ENCODE data around the gene CCDC127. TPM values are rescaled to one million over a fixed set of nuclear protein-coding genes. Genes with fewer than 3 reads are reported as not detected.

Gene CCDC127
- total RNA-seq, 1 donor from 2014 or later = 8.8 TPM

GRCh38 chr5:155651-156410 lies 62.1 kb downstream of the CCDC127 start:
- Histone ChIP-seq H3K4me1 (ENCODE audit: insufficient read depth, low read length) (peaks cover 55% of the 10 kb centered on the region), H3K4me2 (ENCODE audit: low read length) (no peak overlapping the region), H3K27ac (ENCODE audit: low read depth, low read length) (no peak overlapping the region), H4K20me1 (ENCODE audit: insufficient read depth, low read length) (no peaks in the 10 kb centered on the region), H2AFZ (ENCODE audit: low read depth, low read length) (no peak overlapping the region), H3K4me3 (ENCODE audit: insufficient read depth, low read depth, low read length) (no peak overlapping the region), H3K9ac (ENCODE audit: low read length) (no peak overlapping the region), H3K36me3 (ENCODE audit: insufficient read depth, low read length) (peaks cover 6% of the 10 kb centered on the region), H3K79me2 (ENCODE audit: insufficient read depth, low read length) (no peaks in the 10 kb centered on the region), H3K9me3 (ENCODE audit: insufficient read depth, low read depth, low read length) (no peaks in the 10 kb centered on the region), H3K27me3 (ENCODE audit: insufficient read depth, low read length) (no peaks in the 10 kb centered on the region)
- Mint-ChIP-seq H3K27ac (ENCODE audit: unreplicated experiment) (peak overlapping the region; percentile 47), H3K4me3 (ENCODE audit: unreplicated experiment) (no peak overlapping the region), H3K36me3 (ENCODE audit: low read depth, unreplicated experiment) (peaks cover 9% of the 10 kb centered on the region), H3K4me1 (ENCODE audit: low read depth, unreplicated experiment) (peaks cover 22% of the 10 kb centered on the region), H3K27me3 (ENCODE audit: low read depth, unreplicated experiment) (peaks cover 19% of the 10 kb centered on the region), H3K9me3 (ENCODE audit: unreplicated experiment) (no peaks in the 10 kb centered on the region)
- no peak for DNase-seq (ENCODE audit: low read depth)
- no peak for FAIRE-seq
- TF ChIP-seq CTCF (IDR thresholded peaks at IDR 0.05; ENCODE audit: insufficient read depth, low read depth, low read length) (no peak), EZH2 (IDR thresholded peaks at IDR 0.05; ENCODE audit: insufficient read depth, low read length) (no peak)

- no peak overlapping the region for H3K27ac Mint-ChIP-seq (ENCODE audit: unreplicated experiment)
- no peak overlapping the region for H3K9ac ChIP-seq (ENCODE audit: low read length)
- no peak overlapping the region for H3K4me3 Mint-ChIP-seq (ENCODE audit: unreplicated experiment)
- H3K4me3 ChIP-seq (ENCODE audit: insufficient read depth, low read depth, low read length) = no peak overlapping the region
- peaks cover 6% of the 10 kb centered on the region for H3K36me3 ChIP-seq (ENCODE audit: insufficient read depth, low read length)
- H2AFZ ChIP-seq (ENCODE audit: low read depth, low read length) = no peak overlapping the region
- no peaks in the 10 kb centered on the region for H3K9me3 Mint-ChIP-seq (ENCODE audit: unreplicated experiment)
- no peak overlapping the region for H3K4me2 ChIP-seq (ENCODE audit: low read length)
- H3K27ac ChIP-seq (ENCODE audit: low read depth, low read length) = no peak overlapping the region
- H3K4me1 Mint-ChIP-seq (ENCODE audit: low read depth, unreplicated experiment) = peaks cover 13% of the 10 kb centered on the region
- no peaks in the 10 kb centered on the region for H4K20me1 ChIP-seq (ENCODE audit: insufficient read depth, low read length)
- H3K36me3 Mint-ChIP-seq (ENCODE audit: low read depth, unreplicated experiment) = peaks cover 9% of the 10 kb centered on the region
- FAIRE-seq (no peak), DNase-seq (ENCODE audit: low read depth) (no peak)
- no peaks in the 10 kb centered on the region for H3K27me3 ChIP-seq (ENCODE audit: insufficient read depth, low read length)
- TF ChIP-seq EZH2 (IDR thresholded peaks at IDR 0.05; ENCODE audit: insufficient read depth, low read length) (no peak), CTCF (IDR thresholded peaks at IDR 0.05; ENCODE audit: insufficient read depth, low read depth, low read length) (no peak)
- H3K27me3 Mint-ChIP-seq (ENCODE audit: low read depth, unreplicated experiment) = peaks cover 19% of the 10 kb centered on the region
- H3K9me3 ChIP-seq (ENCODE audit: insufficient read depth, low read depth, low read length) = no peaks in the 10 kb centered on the region
- H3K4me1 ChIP-seq (ENCODE audit: insufficient read depth, low read length) = peaks cover 45% of the 10 kb centered on the region
- H3K79me2 ChIP-seq (ENCODE audit: insufficient read depth, low read length) = no peaks in the 10 kb centered on the region
These were observed 63.1 kb downstream of the CCDC127 start for GRCh38 chr5:154826-155225.

GRCh38 chr5:154236-154635 lies 63.7 kb downstream of the CCDC127 start:
- H3K4me1 ChIP-seq (ENCODE audit: insufficient read depth, low read length) = peaks cover 39% of the 10 kb centered on the region
- Mint-ChIP-seq H3K9me3 (ENCODE audit: unreplicated experiment) (peaks cover 1% of the 10 kb centered on the region), H3K36me3 (ENCODE audit: low read depth, unreplicated experiment) (peaks cover 11% of the 10 kb centered on the region), H3K27me3 (ENCODE audit: low read depth, unreplicated experiment) (peaks cover 17% of the 10 kb centered on the region), H3K4me3 (ENCODE audit: unreplicated experiment) (no peak overlapping the region), H3K27ac (ENCODE audit: unreplicated experiment) (peak overlapping the region; percentile 77), H3K4me1 (ENCODE audit: low read depth, unreplicated experiment) (peaks cover 7% of the 10 kb centered on the region)
- no peaks in the 10 kb centered on the region for H3K27me3 ChIP-seq (ENCODE audit: insufficient read depth, low read length)
- peaks cover 6% of the 10 kb centered on the region for H3K36me3 ChIP-seq (ENCODE audit: insufficient read depth, low read length)
- H2AFZ ChIP-seq (ENCODE audit: low read depth, low read length) = no peak overlapping the region
- no peak overlapping the region for H3K4me3 ChIP-seq (ENCODE audit: insufficient read depth, low read depth, low read length)
- FAIRE-seq (no peak), DNase-seq (ENCODE audit: low read depth) (no peak)
- no peaks in the 10 kb centered on the region for H3K9me3 ChIP-seq (ENCODE audit: insufficient read depth, low read depth, low read length)
- no peak for TF ChIP-seq EZH2 (IDR thresholded peaks at IDR 0.05; ENCODE audit: insufficient read depth, low read length)
- no peak for TF ChIP-seq CTCF (IDR thresholded peaks at IDR 0.05; ENCODE audit: insufficient read depth, low read depth, low read length)
- no peak overlapping the region for H3K27ac ChIP-seq (ENCODE audit: low read depth, low read length)
- H3K4me2 ChIP-seq (ENCODE audit: low read length) = no peak overlapping the region
- H3K9ac ChIP-seq (ENCODE audit: low read length) = no peak overlapping the region
- H4K20me1 ChIP-seq (ENCODE audit: insufficient read depth, low read length) = no peaks in the 10 kb centered on the region
- H3K79me2 ChIP-seq (ENCODE audit: insufficient read depth, low read length) = no peaks in the 10 kb centered on the region
